Liver (tissue), 9 donors: Measurements from ENCODE around the gene RNF13. TPM values are rescaled to one million over a fixed set of nuclear protein-coding genes. Genes with fewer than 3 reads are reported as not detected.
"Not testable (repeated sequence)": the region's sequence is repeated elsewhere in the genome, so short reads cannot be mapped to it uniquely, and the experiment has no call there.

Source experiments
- DNase-seq: peaks from one replicate; pipeline ENCODE4 v3.0.0-alpha.2; 2017; ENCODE audit warnings: low spot score
- H3K27ac ChIP-seq, 2 donors: one replicate each; pipeline ENCODE4 v1.7.0; 2013; ENCODE audit warnings: inconsistent platforms in 2 of 2, low read length in 2 of 2, control low read depth in 1 of 2, low read depth in 1 of 2, mild to moderate bottlenecking in 1 of 2
- H3K27me3 ChIP-seq, 4 donors: one replicate each; pipeline versions ENCODE4 v1.6.1 to v1.7.0; 2013; ENCODE audit warnings: low read length in 3 of 4, inconsistent platforms in 1 of 4, mild to moderate bottlenecking in 1 of 4, moderate library complexity in 1 of 4; ENCODE audit not compliant: control insufficient read depth in 4 of 4, insufficient read depth in 4 of 4
- H3K36me3 ChIP-seq, 4 donors: one replicate each; pipeline versions ENCODE4 v1.6.1 to v1.7.0; 2013; ENCODE audit warnings: low read length in 3 of 4, mild to moderate bottlenecking in 3 of 4, low read depth in 1 of 4, moderate library complexity in 1 of 4; ENCODE audit not compliant: control insufficient read depth in 4 of 4, insufficient read depth in 3 of 4
- H3K4me1 ChIP-seq, 4 donors: one replicate each; pipeline versions ENCODE4 v1.6.1 to v1.7.0; 2013; ENCODE audit warnings: low read length in 3 of 4, mild to moderate bottlenecking in 3 of 4, moderate library complexity in 1 of 4; ENCODE audit not compliant: control insufficient read depth in 4 of 4, insufficient read depth in 4 of 4
- H3K4me3 ChIP-seq, 3 donors: one replicate each; pipeline versions ENCODE4 v1.6.1 to v1.7.0; 2013; ENCODE audit warnings: low read length in 3 of 3, control low read depth in 1 of 3, low read depth in 1 of 3, mild to moderate bottlenecking in 1 of 3
- H3K9ac ChIP-seq, 2 donors: one replicate each; pipeline ENCODE4 v1.7.0; 2013; ENCODE audit warnings: low read length in 2 of 2, mild to moderate bottlenecking in 2 of 2, moderate library complexity in 2 of 2, control low read depth in 1 of 2, low read depth in 1 of 2
- H3K9me3 ChIP-seq, 4 donors: one replicate each; pipeline versions ENCODE4 v1.6.1 to v1.7.0; 2013; ENCODE audit warnings: low read length in 3 of 4; ENCODE audit not compliant: control insufficient read depth in 4 of 4
- EGR1 ChIP-seq, 2 donors: IDR thresholded peaks; 2 replicates each; pipeline ENCODE4 v1.6.1; 2016 to 2018; ENCODE audit warnings: antibody characterized with exemption in 2 of 2, low read depth in 2 of 2
- FOXA1 ChIP-seq: IDR thresholded peaks from 2 replicates; pipeline ENCODE4 v1.6.1; 2016; ENCODE audit warnings: antibody characterized with exemption
- FOXA2 ChIP-seq: IDR thresholded peaks from 2 replicates; pipeline ENCODE4 v1.6.1; 2016; ENCODE audit warnings: antibody characterized with exemption
- GABPA ChIP-seq, 2 donors: IDR thresholded peaks in 1 of 2; conservative IDR thresholded peaks in 1 of 2; 2 replicates each; pipeline ENCODE4 v1.6.1; 2016; ENCODE audit warnings: antibody characterized with exemption in 2 of 2, mild to moderate bottlenecking in 1 of 2, moderate library complexity in 1 of 2
- HNF4A ChIP-seq, 2 donors: conservative IDR thresholded peaks; 2 replicates each; pipeline ENCODE4 v1.6.1; 2016; ENCODE audit warnings: antibody characterized with exemption in 2 of 2, mild to moderate bottlenecking in 2 of 2
- JUND ChIP-seq, 2 donors: IDR thresholded peaks; 2 replicates each; pipeline ENCODE4 v1.6.1; 2016; ENCODE audit warnings: antibody characterized with exemption in 2 of 2
- NR2F2 ChIP-seq: IDR thresholded peaks from 2 replicates; pipeline ENCODE4 v1.6.1; 2016; ENCODE audit warnings: antibody characterized with exemption
- RAD21 ChIP-seq, 2 donors: IDR thresholded peaks; 2 replicates each; pipeline ENCODE4 v1.6.1; 2016; ENCODE audit warnings: antibody characterized with exemption in 2 of 2, mild to moderate bottlenecking in 2 of 2
- RXRA ChIP-seq, 2 donors: IDR thresholded peaks; 2 replicates each; pipeline ENCODE4 v1.6.1; 2017 to 2018; ENCODE audit warnings: antibody characterized with exemption in 2 of 2, mild to moderate bottlenecking in 1 of 2
- SP1 ChIP-seq: IDR thresholded peaks from 2 replicates; pipeline ENCODE4 v1.6.1; 2018; ENCODE audit warnings: antibody characterized with exemption, mild to moderate bottlenecking
- YY1 ChIP-seq: IDR thresholded peaks from 2 replicates; pipeline ENCODE4 v1.6.1; 2016; ENCODE audit warnings: antibody characterized with exemption, mild to moderate bottlenecking
- WGBS: extraction: QIAGEN DNeasy Blood & Tissue Kit; methylation state at CpG from one replicate; pipeline ENCODE4 v1.1.7; 2013; 5-methylcytosine and 5-hydroxymethylcytosine counted together
- polyA plus RNA-seq, 2 donors: library from polyadenylated mRNA; stranded (reverse) in 1 of 2; unstranded in 1 of 2; fragments of 200-250 nt in 1 of 2; fragments of >200 nt in 1 of 2; fragmentation: Nextera tagmentation in 1 of 2; extraction: Ambion mirVana in 1 of 2; gene quantifications; one replicate each; pipeline versions ENCODE4 v1.2.1 to v1.2.3, GENCODE V29; 2013 to 2015
- total RNA-seq, 2 donors: library from RNA; depleted of rRNA; stranded (reverse); fragments of >200 nt; gene quantifications; one replicate each; pipeline ENCODE4 v1.2.3, GENCODE V29; 2014
- TF ChIP-seq, protein P1 (sequence below): IDR thresholded peaks from 2 replicates; pipeline ENCODE4 v1.6.1; 2016; ENCODE audit warnings: antibody characterized with exemption, mild to moderate bottlenecking
- donor health status: healthy.
- donor health status: healthy.
- donor health status: healthy.
- donor health status: healthy.
- donor health status: healthy.

Gene RNF13
- total and polyA plus RNA-seq, 4 donors, result 31.3 to 70.5 (median 59.9) TPM

GRCh38 chr3:149941946-149942345, 128.9 kb downstream of the RNF13 start (continued):
- TF ChIP-seq, protein P1, sequence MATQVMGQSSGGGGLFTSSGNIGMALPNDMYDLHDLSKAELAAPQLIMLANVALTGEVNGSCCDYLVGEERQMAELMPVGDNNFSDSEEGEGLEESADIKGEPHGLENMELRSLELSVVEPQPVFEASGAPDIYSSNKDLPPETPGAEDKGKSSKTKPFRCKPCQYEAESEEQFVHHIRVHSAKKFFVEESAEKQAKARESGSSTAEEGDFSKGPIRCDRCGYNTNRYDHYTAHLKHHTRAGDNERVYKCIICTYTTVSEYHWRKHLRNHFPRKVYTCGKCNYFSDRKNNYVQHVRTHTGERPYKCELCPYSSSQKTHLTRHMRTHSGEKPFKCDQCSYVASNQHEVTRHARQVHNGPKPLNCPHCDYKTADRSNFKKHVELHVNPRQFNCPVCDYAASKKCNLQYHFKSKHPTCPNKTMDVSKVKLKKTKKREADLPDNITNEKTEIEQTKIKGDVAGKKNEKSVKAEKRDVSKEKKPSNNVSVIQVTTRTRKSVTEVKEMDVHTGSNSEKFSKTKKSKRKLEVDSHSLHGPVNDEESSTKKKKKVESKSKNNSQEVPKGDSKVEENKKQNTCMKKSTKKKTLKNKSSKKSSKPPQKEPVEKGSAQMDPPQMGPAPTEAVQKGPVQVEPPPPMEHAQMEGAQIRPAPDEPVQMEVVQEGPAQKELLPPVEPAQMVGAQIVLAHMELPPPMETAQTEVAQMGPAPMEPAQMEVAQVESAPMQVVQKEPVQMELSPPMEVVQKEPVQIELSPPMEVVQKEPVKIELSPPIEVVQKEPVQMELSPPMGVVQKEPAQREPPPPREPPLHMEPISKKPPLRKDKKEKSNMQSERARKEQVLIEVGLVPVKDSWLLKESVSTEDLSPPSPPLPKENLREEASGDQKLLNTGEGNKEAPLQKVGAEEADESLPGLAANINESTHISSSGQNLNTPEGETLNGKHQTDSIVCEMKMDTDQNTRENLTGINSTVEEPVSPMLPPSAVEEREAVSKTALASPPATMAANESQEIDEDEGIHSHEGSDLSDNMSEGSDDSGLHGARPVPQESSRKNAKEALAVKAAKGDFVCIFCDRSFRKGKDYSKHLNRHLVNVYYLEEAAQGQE, result no peak
- TF ChIP-seq RAD21 (IDR thresholded peaks at IDR 0.05) (no peak), JUND (IDR thresholded peaks at IDR 0.05) (no peak), RXRA (IDR thresholded peaks at IDR 0.05) (no peak)

DNA sequence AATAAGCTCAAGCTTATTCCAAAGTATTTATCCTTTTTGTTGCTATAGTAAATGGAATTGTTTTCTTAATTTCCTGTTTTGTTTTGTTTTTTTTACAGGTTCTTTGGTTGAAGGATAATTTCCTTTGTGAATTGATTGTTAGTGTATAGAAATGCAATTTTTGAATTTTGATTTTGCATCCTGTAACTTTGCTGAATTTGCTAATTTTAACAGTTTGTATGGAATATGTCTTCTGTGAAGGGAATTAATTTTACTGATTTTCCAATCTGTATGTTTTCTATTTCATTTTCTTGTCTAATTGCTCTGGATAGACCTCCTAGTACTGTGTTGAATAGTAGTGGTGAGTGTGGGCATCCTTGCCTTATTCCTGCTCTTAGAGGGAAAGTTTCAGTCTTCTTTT, 129.4 kb downstream of the RNF13 start:
- no peak overlapping the region for H3K4me3 ChIP-seq
- no peaks in the 10 kb centered on the region for H3K27me3 ChIP-seq
- H3K9me3 ChIP-seq, result no peaks in the 10 kb centered on the region
- H3K9ac ChIP-seq, result no peak overlapping the region
- no peak overlapping the region for H3K27ac ChIP-seq
- H3K36me3 ChIP-seq, result peaks cover 0 to 3% (median under 1%) of the 10 kb centered on the region in 4 donors
- H3K4me1 ChIP-seq, result peaks cover 0 to 2% (median 0%) of the 10 kb centered on the region in 4 donors
- TF ChIP-seq EGR1 (IDR thresholded peaks at IDR 0.05; ENCODE audit: low read depth in 2 of 2) (no peak), FOXA1 (no peak), SP1 (no peak), GABPA (IDR thresholded peaks at IDR 0.05 in 1 of 2, conservative IDR thresholded peaks at IDR 0.05 in 1 of 2) (no peak), RAD21 (IDR thresholded peaks at IDR 0.05) (no peak), FOXA2 (no peak), HNF4A (conservative IDR thresholded peaks at IDR 0.05) (no peak), NR2F2 (no peak), YY1 (no peak), JUND (IDR thresholded peaks at IDR 0.05) (no peak)
- TF ChIP-seq, protein P1, result no peak
- DNase-seq, result no peak

DNA sequence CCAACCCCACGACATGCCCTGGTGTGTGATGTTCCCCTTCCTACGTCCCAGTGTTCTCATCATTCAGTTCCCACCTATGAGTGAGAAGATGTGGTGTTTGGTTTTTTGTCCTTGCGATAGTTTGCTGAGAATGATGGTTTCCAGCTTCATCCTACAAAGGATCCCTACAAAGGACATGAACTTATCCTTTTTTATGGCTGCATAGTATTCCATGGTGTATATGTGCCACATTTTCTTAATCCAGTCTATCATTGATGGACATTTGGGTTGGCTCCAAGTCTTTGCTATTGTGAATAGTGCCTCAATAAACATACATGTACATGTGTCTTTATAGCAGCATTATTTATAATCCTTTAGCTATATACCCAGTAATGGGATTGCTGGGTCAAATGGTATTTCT, 131.0 kb downstream of the RNF13 start:
- H3K4me3 ChIP-seq, H3K36me3 ChIP-seq, DNase-seq, H3K9me3 ChIP-seq, H3K27me3 ChIP-seq, H3K27ac ChIP-seq, H3K9ac ChIP-seq, H3K4me1 ChIP-seq: not testable (repeated sequence)
- 97% methylated on average over 3 of the region's 3 CpGs for WGBS
